Neural crest cell (in vitro differentiated cells): ENCODE results near the gene IL2. TPM values are rescaled to one million over a fixed set of nuclear protein-coding genes. Genes with fewer than 3 reads are reported as not detected.

Experiments
- DNase-seq: peaks from one replicate; pipeline ENCODE4 v3.0.0; 2021; ENCODE audit warnings: low read depth, mixed read lengths, low spot score
- H3K27ac Mint-ChIP-seq: one replicate; pipeline ENCODE4 v1.8.0; 2021; ENCODE audit warnings: mild to moderate bottlenecking, mixed read lengths; ENCODE audit not compliant: unreplicated experiment
- H3K27me3 Mint-ChIP-seq: 2 replicates; pipeline ENCODE4 v1.8.0; 2021; ENCODE audit warnings: low read depth, mild to moderate bottlenecking, mixed read lengths
- H3K36me3 Mint-ChIP-seq: 2 replicates; pipeline ENCODE4 v1.8.0; 2021; ENCODE audit warnings: low read depth, mild to moderate bottlenecking, mixed read lengths
- H3K4me1 Mint-ChIP-seq: 2 replicates; pipeline ENCODE4 v1.8.0; 2021; ENCODE audit warnings: mixed read lengths
- H3K4me3 Mint-ChIP-seq: one replicate; pipeline ENCODE4 v1.8.0; 2021; ENCODE audit warnings: mild to moderate bottlenecking, mixed read lengths
- H3K9me3 Mint-ChIP-seq: 2 replicates; pipeline ENCODE4 v1.8.0; 2021; ENCODE audit warnings: mixed read lengths
- CTCF ChIP-seq: fragments of 200-600 bp; sonication (generic); conservative IDR thresholded peaks from 2 replicates; pipeline ENCODE4 v1.5.0; 2021; ENCODE audit warnings: antibody characterized with exemption, mild to moderate bottlenecking
- total RNA-seq: library from RNA; stranded (reverse); gene quantifications from 2 replicates; pipeline ENCODE4 v1.2.1, GENCODE V29; 2021

Gene IL2
- total RNA-seq, 1 donor from 2014 or later: not detected

GRCh38 chr4:122431351-122431750 is 25.2 kb downstream of the IL2 start:
- Mint-ChIP-seq H3K9me3 (no peaks in the 10 kb centered on the region), H3K36me3 (no peaks in the 10 kb centered on the region), H3K4me3 (no peak overlapping the region), H3K27ac (no peak overlapping the region), H3K4me1 (no peaks in the 10 kb centered on the region), H3K27me3 (no peaks in the 10 kb centered on the region)
- DNase-seq: no peak
- TF ChIP-seq CTCF: no peak

- H3K36me3 Mint-ChIP-seq: no peaks in the 10 kb centered on the region
- no peaks in the 10 kb centered on the region for H3K4me1 Mint-ChIP-seq
- H3K27me3 Mint-ChIP-seq: no peaks in the 10 kb centered on the region
- peaks cover 8% of the 10 kb centered on the region for H3K9me3 Mint-ChIP-seq
- TF ChIP-seq CTCF: no peak
- DNase-seq: no peak
- H3K27ac Mint-ChIP-seq: no peak overlapping the region
- H3K4me3 Mint-ChIP-seq: no peak overlapping the region
Measured at GRCh38 chr4:122423246-122423645, 33.3 kb downstream of the IL2 start.

GRCh38 chr4:122412547-122412946 is 44.0 kb downstream of the IL2 start:
- H3K27me3 Mint-ChIP-seq: no peaks in the 10 kb centered on the region
- H3K27ac Mint-ChIP-seq: no peak overlapping the region
- H3K4me3 Mint-ChIP-seq: no peak overlapping the region
- no peaks in the 10 kb centered on the region for H3K4me1 Mint-ChIP-seq
- no peak for DNase-seq
- H3K9me3 Mint-ChIP-seq: no peaks in the 10 kb centered on the region
- TF ChIP-seq CTCF: no peak
- no peaks in the 10 kb centered on the region for H3K36me3 Mint-ChIP-seq

GRCh38 chr4:122403861-122404260 is 52.7 kb downstream of the IL2 start:
- no peaks in the 10 kb centered on the region for H3K9me3 Mint-ChIP-seq
- no peak for TF ChIP-seq CTCF
- no peak overlapping the region for H3K4me3 Mint-ChIP-seq
- H3K27ac Mint-ChIP-seq: no peak overlapping the region
- no peak for DNase-seq
- peaks cover 2% of the 10 kb centered on the region for H3K27me3 Mint-ChIP-seq
- H3K36me3 Mint-ChIP-seq: no peaks in the 10 kb centered on the region
- no peaks in the 10 kb centered on the region for H3K4me1 Mint-ChIP-seq

Other genes with a start within 250 kb of the IL2 start
- gene ADAD1, start 77.7 kb downstream of the IL2 start, total RNA-seq: not detected in 2 replicates
- gene IL21, start 164.3 kb upstream of the IL2 start, total RNA-seq: not detected in 2 replicates